Progenitor cell of endocrine pancreas (in vitro differentiated cells): ENCODE data around the gene CPED1. TPM values are rescaled to one million over a fixed set of nuclear protein-coding genes. Genes with fewer than 3 reads are reported as not detected.
"Not testable (repeated sequence)": the region's sequence is repeated elsewhere in the genome, so short reads cannot be mapped to it uniquely, and the experiment has no call there.

Source experiments
- DNase-seq: peaks from one replicate; pipeline ENCODE4 v3.0.0; 2021; ENCODE audit warnings: low spot score; ENCODE audit not compliant: unreplicated experiment
- H3K27ac Mint-ChIP-seq: 2 replicates; pipeline ENCODE4 v1.8.0; 2021; ENCODE audit warnings: mild to moderate bottlenecking, moderate library complexity, mixed read lengths
- H3K27me3 Mint-ChIP-seq: 2 replicates; pipeline ENCODE4 v1.8.0; 2021; ENCODE audit warnings: mixed read lengths
- H3K36me3 Mint-ChIP-seq: 2 replicates; pipeline ENCODE4 v1.8.0; 2022; ENCODE audit warnings: mixed read lengths; ENCODE audit not compliant: insufficient read depth
- H3K4me1 Mint-ChIP-seq: 2 replicates; pipeline ENCODE4 v1.8.0; 2021; ENCODE audit warnings: low read depth, mixed read lengths
- H3K4me3 Mint-ChIP-seq: 2 replicates; pipeline ENCODE4 v1.8.0; 2021; ENCODE audit warnings: low read depth, mild to moderate bottlenecking, moderate library complexity, mixed read lengths
- H3K9me3 Mint-ChIP-seq: 2 replicates; pipeline ENCODE4 v1.8.0; 2021; ENCODE audit warnings: low read depth, mixed read lengths
- total RNA-seq: library from RNA; stranded (reverse); gene quantifications from 2 replicates; pipeline ENCODE4 v1.2.1, GENCODE V29; 2021
- TF ChIP-seq, protein P1 (sequence below): fragments of 200-600 bp; sonication (generic); IDR thresholded peaks from one replicate; pipeline ENCODE4 v1.5.0; 2021; ENCODE audit warnings: antibody characterized with exemption, mild to moderate bottlenecking; ENCODE audit not compliant: unreplicated experiment

CPED1 gene
- total RNA-seq, 1 donor from 2014 or later, result 1.1 TPM

DNA sequence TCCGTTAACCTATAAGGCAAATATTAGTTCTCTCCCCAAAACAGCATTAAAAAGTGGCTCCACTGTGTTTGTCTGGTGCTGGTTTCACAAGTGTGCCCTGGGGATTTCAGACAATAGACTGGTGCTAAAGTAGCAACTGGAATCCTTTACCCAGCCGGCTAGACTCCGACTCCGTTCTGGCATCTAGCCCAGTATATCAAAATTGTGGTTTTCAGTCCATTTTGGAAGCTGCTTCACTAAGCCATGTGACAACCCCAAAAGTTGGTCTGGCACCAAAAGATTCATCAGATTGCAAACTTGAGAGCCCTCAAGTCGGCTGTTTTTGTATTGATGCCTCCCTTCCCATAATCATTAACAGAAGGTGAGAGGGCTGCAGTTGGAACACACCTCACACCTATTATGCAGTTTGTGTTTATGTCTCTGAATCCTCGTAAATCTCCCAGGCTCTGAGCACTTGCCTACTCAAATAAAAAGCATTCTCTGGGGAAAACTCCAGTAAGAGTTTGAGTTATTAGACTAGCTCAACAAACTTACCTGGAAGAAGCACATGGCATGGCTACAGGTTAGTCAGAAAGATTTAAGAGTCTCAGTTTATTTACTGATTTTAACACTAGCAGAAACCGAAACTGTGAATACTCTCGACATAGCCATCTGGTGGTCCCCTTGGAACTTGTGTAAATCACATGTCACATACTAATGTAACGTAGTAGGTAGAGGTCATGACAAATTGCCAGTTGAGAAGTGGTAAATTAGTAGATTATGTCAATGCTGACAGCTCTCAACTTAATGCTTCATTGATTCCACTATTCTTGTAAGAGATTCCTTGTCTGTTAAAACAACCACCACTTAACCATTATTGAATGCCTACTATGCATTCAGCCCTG lies 325.5 kb downstream of the CPED1 start:
- Mint-ChIP-seq H3K27ac (peak overlapping the region; percentile 86), H3K27me3 (peaks cover 3% of the 10 kb centered on the region), H3K4me3 (peak overlapping the region; percentile 50), H3K9me3 (peaks cover 4% of the 10 kb centered on the region), H3K4me1 (peaks cover 16% of the 10 kb centered on the region), H3K36me3 (no peaks in the 10 kb centered on the region)
- DNase-seq, result no peak
- TF ChIP-seq, protein P1, sequence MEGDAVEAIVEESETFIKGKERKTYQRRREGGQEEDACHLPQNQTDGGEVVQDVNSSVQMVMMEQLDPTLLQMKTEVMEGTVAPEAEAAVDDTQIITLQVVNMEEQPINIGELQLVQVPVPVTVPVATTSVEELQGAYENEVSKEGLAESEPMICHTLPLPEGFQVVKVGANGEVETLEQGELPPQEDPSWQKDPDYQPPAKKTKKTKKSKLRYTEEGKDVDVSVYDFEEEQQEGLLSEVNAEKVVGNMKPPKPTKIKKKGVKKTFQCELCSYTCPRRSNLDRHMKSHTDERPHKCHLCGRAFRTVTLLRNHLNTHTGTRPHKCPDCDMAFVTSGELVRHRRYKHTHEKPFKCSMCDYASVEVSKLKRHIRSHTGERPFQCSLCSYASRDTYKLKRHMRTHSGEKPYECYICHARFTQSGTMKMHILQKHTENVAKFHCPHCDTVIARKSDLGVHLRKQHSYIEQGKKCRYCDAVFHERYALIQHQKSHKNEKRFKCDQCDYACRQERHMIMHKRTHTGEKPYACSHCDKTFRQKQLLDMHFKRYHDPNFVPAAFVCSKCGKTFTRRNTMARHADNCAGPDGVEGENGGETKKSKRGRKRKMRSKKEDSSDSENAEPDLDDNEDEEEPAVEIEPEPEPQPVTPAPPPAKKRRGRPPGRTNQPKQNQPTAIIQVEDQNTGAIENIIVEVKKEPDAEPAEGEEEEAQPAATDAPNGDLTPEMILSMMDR, result peak; percentile 7

DNA sequence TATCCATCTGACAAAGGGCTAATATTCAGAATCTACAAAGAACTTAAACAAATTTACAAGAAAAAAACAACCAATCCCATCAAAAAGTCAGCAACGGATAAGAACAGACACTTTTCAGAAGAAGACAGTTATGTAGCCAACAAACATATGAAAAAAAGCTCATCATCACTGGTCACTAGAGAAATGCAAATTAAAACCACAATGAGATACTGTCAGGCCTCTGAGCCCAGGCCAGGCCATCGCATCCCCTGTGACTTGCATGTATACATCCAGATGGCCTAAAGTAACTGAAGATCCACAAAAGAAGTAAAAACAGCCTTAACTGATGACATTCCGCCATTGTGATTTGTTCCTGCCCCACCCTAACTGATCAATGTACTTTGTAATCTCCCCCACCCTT lies 326.7 kb downstream of the CPED1 start:
- H3K27ac Mint-ChIP-seq, H3K9me3 Mint-ChIP-seq, DNase-seq, H3K36me3 Mint-ChIP-seq, H3K27me3 Mint-ChIP-seq, H3K4me3 Mint-ChIP-seq: not testable (repeated sequence)
- peaks cover 16% of the 10 kb centered on the region for H3K4me1 Mint-ChIP-seq

DNA sequence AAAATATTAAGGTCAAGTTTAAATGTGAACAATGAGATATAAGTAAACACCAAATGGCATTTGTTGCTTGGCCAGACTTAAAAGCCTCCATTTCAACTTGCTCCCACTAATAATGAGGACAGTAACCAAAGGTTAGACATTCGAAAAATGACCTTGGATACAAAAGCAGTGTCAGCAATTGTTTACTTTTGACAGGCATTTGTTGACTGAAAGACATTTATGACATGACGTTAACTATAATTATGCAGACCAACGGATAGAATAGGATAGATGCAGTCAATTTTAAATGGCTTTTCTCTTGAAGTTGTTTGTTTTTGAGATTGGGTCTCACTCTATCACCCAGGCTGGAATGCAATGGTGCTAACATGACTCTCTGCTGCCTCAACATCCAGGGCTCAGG lies 333.9 kb downstream of the CPED1 start:
- Mint-ChIP-seq H3K36me3 (no peaks in the 10 kb centered on the region), H3K27me3 (peaks cover 18% of the 10 kb centered on the region), H3K4me1 (peaks cover 6% of the 10 kb centered on the region), H3K4me3 (no peak overlapping the region), H3K27ac (no peak overlapping the region), H3K9me3 (no peaks in the 10 kb centered on the region)
- DNase-seq, result no peak
- TF ChIP-seq, protein P1, result no peak

DNA sequence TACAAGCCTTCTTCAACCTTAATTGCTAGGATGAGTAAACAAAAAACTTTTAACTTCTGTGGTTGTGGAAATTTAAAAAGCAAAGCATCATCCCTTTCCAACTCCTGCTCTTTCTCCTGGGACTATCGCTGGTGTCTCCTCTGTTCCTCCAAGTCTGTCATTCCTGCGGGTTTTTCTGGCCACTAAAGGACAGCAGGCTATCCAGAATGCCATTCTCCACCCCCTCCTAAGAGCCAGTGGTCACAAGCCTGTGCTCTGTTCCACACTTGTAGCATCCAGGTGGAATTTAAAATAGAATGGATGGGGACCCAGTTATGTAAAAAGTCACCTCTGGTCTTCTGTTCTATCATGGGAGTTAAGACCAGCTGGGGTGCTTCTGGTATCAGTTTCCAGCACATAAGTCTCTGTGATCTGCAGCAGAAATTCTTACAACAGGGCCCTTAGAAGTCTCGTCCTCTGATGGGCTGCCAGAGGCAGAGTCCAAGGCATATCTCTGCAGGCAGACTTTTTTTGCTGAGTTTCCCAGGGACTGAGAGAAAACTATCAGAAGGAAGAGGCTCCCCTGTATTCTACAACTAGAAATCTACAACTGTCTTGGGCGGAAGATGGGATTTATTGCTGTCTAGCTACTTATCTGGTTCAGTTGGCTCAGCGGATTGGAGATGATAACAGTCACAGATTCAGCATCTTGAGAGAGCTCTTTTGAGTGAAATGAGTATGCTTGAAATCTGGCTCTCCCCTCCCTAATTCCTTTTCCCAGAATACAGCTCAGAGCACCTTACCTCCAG lies 335.2 kb downstream of the CPED1 start:
- no peaks in the 10 kb centered on the region for H3K9me3 Mint-ChIP-seq
- no peak overlapping the region for H3K27ac Mint-ChIP-seq
- no peak overlapping the region for H3K4me3 Mint-ChIP-seq
- H3K27me3 Mint-ChIP-seq, result peaks cover 30% of the 10 kb centered on the region
- H3K4me1 Mint-ChIP-seq, result peaks cover 6% of the 10 kb centered on the region
- no peak for DNase-seq
- no peaks in the 10 kb centered on the region for H3K36me3 Mint-ChIP-seq
- TF ChIP-seq, protein P1, result no peak

DNA sequence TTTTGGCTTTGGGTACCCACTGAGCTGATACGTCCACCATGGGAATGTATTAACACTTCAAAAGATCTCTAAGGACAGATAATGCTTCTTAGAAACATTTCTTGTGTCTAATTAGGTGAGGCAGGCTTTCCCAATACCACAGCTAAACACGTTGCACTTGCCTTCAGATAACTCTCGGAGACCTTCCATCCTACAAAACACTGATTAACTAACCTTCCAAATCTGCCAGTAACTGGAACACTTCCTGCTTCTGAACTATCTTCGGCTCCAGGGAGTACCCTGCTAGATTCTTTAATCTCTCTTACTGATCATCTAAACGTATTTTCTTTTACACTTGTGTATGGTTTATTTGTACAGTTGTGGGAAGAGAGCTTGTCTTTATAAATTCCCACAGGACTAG lies 339.2 kb downstream of the CPED1 start:
- H3K27me3 Mint-ChIP-seq, result peaks cover 57% of the 10 kb centered on the region
- H3K4me1 Mint-ChIP-seq, result peaks cover 14% of the 10 kb centered on the region
- H3K4me3 Mint-ChIP-seq, result no peak overlapping the region
- H3K36me3 Mint-ChIP-seq, result no peaks in the 10 kb centered on the region
- no peak for DNase-seq
- H3K9me3 Mint-ChIP-seq, result no peaks in the 10 kb centered on the region
- TF ChIP-seq, protein P1, result no peak
- no peak overlapping the region for H3K27ac Mint-ChIP-seq
